Muscle of back (tissue), 11 donors: ENCODE data around the gene CENPO. TPM values are rescaled to one million over a fixed set of nuclear protein-coding genes. Genes with fewer than 3 reads are reported as not detected.
"Not testable (repeated sequence)": the region's sequence is repeated elsewhere in the genome, so short reads cannot be mapped to it uniquely, and the experiment has no call there.

Experiments
- DNase-seq, 3 donors: peaks; one replicate each; pipeline versions ENCODE4 v3.0.0 to v3.0.0-alpha.2; 2013
- polyA plus RNA-seq, 10 donors: library from polyadenylated mRNA; unstranded; fragments of 120-200 nt; gene quantifications; one replicate each; pipeline ENCODE4 v1.2.1, GENCODE V29; 2013; ENCODE audit not compliant: insufficient read length in 10 of 10

The CENPO gene
- polyA plus RNA-seq, 10 donors: 10.7 to 21.6 (median 16.4) TPM

- DNase-seq: not testable (repeated sequence)
These were observed 42.2 kb downstream of the CENPO start for GRCh38 chr2:24835411-24835810.

- DNase-seq: no peak
These were observed 43.0 kb downstream of the CENPO start for GRCh38 chr2:24836206-24836605.

GRCh38 chr2:24836706-24837105, 43.5 kb downstream of the CENPO start:
- no peak for DNase-seq

DNA sequence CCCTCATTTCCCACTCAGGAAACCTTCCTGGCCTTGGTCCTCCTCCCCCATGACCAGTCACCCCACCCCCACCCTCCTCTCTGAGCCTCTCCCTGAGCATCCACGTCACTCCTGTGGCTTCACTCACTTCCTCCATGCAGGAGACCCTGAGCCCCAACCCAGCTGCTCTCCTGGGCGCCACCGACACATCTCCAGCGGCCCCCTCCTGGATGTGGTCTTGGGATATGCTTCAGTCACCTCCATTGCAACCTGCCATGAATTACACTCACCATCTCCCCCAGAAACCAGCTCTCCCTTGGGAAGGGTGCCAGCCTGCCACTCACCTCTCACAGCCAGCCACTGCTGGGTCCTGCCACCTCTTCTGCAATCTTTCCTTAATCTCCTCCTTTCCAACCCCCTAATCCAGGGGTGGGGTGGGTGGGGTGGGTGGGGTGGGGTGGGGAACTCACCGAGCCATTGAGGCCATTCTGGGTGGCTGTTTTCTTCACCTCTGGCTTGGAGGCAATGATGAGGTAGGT, 44.8 kb downstream of the CENPO start:
- DNase-seq: no peak

DNA sequence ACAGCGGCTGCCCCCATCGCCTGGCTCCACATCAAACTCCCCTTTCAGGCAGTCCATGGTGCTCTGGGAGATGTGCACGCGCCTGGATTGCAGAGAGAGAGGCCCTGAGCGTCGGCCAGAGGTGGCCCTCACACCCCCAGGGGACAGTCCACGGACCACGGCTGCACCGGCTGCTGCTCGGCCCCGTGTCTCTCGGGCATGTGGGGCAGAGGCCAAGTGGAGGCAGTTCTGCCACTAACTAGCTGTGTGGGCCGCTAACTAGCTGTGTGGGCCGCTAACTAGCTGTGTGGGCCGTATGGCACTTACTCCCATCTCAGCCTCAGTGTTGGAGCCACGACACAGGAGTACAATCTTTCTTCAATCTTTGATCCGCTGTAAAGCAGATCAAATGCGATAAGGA, 45.3 kb downstream of the CENPO start:
- DNase-seq: no peak

DNA sequence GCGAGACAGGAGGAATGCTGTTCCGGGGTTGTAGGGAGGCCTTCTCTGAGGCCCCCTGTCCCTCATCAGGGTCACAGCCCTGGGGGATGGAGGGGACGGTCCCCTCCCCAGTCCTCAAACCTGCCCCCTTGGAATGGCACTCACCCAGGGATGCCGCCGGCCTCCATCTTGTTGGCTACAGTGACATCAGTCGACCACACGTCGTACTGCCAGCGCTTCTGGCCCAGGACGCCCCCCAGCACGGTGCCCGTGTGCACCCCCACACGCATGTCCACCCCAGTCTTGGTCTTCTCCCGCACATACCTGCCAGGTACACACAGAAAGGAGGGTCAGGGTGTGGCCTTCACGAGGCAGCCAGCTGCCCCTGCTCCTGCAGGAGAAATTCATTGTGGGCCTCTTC, 46.5 kb downstream of the CENPO start:
- DNase-seq: no peak

- no peak for DNase-seq
These were observed 47.1 kb downstream of the CENPO start for GRCh38 chr2:24840164-24840869.

- peak in 1 of 3 donors; percentile 39 for DNase-seq
These were observed 48.0 kb downstream of the CENPO start for GRCh38 chr2:24840962-24841945.

DNA sequence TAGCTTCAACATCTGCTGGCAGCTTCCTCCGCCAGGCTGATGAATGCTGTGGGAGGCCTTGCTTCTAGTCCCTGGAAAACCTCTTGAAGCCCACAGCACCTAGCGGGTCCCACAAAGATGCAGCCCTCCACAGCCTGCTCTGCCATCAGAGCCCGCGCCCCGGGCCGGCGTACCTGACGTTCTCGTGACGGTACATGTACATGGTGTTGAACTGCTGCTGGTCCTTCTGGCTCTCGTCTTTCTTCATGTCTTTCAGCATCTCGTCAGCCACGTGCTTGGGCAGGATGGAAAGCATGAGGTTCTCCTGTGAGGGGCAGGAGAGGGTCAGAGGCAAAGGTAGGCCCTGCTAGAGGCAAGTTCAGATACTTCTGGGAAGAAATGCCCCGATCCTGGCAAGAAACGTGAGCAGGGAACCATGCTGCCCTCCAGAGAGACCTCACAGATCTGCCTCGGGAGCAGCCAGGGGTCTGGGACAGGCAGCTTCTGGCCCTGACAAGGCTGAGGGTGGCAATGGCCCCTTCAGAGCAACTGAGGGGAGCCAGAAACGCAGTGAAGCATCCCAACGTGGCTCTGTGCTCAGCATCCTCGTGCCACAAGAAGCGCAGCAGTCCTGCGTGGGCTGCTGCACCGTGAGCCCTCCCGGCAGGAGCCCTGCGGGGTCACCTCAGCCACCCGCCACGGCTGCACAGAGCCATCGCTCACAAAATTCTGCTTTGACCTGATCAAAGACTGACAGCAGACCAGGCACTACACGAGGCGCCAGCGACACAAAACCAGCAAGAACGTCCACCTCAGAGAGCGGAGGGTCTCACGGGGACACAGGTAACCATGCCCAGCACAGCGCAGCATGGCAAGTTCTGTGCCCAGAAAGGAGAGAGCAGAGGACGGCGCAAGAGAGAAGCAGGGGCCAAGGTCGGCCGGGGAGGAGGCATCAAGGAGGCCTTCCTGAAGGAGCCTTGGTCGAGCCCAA, 49.1 kb downstream of the CENPO start:
- DNase-seq: no peak

- no peak for DNase-seq
These were observed 50.2 kb downstream of the CENPO start for GRCh38 chr2:24843330-24843860.

GRCh38 chr2:24844023-24844685, 50.9 kb downstream of the CENPO start:
- DNase-seq: no peak

GRCh38 chr2:24845691-24846090, 52.5 kb downstream of the CENPO start:
- DNase-seq: no peak

GRCh38 chr2:24850944-24851343, 57.7 kb downstream of the CENPO start:
- DNase-seq: peak in 1 of 3 donors; percentile 47

DNA sequence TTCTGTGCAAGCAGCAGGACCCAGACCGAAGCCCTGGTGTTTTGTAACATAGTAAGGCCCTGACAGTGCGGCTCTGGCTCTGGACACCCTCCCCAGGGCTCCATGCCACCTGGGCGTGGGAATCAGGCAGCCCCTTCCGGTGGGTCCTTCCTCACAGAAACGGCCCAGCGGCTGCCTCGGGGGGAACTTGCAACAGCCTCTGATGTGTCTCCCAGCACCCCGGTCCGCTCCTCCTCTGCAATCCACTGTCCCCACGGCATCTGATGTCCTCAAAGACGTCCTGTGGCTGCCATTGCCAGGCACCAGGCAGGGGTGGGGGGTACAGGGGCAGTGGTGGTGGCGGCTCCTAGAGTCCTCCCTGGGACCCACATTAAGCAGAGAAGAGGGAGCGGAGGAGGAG, 58.8 kb downstream of the CENPO start:
- no peak for DNase-seq

DNA sequence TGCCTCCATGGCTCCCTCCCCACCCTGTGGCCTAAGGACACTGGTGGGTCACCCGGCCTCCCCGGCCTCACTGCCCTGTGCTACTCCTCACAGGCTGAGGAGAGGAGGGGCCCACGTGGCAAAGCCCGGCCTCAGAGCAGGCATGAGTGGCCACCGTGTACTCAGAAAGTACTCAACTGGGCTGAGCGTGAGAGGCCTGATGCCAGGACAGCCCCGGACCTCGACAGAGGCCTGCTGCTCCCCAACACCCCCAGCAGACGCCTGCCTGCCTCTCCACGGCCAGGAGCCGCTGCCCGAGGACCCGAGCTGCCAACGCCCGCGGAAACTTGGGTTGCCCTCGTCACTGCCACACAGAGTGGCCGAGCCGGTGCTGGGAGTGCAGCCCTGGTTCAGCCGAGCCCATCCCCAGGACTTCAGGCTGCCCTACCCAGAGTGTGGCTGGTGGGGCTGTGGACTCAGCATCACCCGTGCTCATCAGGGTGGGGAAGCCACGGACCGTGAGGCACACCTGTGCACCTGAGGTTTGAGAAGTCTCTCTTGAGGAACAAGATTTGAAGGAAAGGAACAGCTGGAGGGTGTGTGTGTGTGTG, 59.3 kb downstream of the CENPO start:
- DNase-seq: no peak

- DNase-seq: no peak
These were observed 59.8 kb downstream of the CENPO start for GRCh38 chr2:24853046-24853445.

- no peak for DNase-seq
These were observed 60.8 kb downstream of the CENPO start for GRCh38 chr2:24853996-24854395.

- peak in 1 of 3 donors; percentile 34 for DNase-seq
These were observed 61.9 kb downstream of the CENPO start for GRCh38 chr2:24855022-24855622.

DNA sequence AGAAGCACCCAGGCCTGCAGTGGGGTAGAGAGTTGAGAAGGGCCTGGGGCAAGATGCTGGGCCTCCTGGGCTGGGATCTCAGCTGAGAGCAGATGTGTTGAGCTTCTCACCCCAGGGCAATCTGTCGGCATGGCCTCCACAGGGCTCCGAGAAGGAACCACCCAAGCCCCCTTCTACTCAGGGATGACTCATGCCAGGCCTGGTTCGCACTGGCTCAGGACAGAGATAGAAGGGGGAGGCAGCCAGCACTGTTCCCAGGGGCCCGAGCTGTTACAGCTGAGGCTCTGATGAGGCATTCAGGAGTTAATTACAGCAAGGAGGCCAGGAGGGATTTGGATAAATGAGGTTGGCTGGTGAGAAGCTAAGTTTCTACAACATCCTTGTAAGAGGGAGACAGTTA, 62.5 kb downstream of the CENPO start:
- DNase-seq: peak in 2 of 3 donors; percentile 34 to 35

DNA sequence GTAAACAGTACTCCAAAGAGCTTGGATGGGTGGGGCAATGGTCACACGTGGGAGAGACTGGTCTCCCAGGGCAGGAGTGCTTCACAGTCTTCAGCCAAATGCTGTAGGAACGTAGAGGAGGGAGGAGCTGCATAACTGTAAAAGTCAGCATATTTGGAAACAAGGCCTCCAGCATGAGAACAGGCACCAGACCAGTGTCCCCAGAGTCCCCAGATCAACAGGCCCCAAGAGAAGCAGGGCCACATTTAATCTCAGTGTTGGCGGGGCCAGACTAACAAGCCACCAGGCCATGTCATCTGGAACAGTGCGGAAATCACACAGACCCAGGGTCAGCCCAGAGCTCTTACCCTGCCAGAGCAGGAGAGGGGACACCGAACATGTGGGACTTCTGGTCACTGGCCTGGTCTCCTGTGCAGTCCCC, 63.6 kb downstream of the CENPO start:
- DNase-seq: no peak
